ENCODE results near the gene TLR10. TPM values are rescaled to one million over a fixed set of nuclear protein-coding genes. Genes with fewer than 3 reads are reported as not detected.

Gene TLR10
- total and polyA plus RNA-seq, 2 experiments from 2014 or later, result 0.14 TPM; not detected in 1

- TF ChIP-seq ZNF462 (CRISPR knock-in tag; IDR thresholded peaks at IDR 0.05) (no peak), ETS1 (IDR thresholded peaks at IDR 0.05) (no peak), JUNB (IDR thresholded peaks at IDR 0.05; ENCODE audit: unreplicated experiment) (no peak), NANOG (IDR thresholded peaks at IDR 0.05; ENCODE audit: borderline replicate concordance) (no peak), REST (IDR thresholded peaks at IDR 0.05; ENCODE audit: unreplicated experiment) (no peak), ZNF114 (CRISPR knock-in tag; IDR thresholded peaks at IDR 0.05) (no peak), CREB1 (CRISPR knock-in tag; IDR thresholded peaks at IDR 0.05; ENCODE audit: low read depth) (no peak), EZH2 (IDR thresholded peaks at IDR 0.05; ENCODE audit: low read depth, unreplicated experiment) (no peak), EZH2phosphoT487 (IDR thresholded peaks at IDR 0.05; ENCODE audit: unreplicated experiment) (no peak), STAT1 (IDR thresholded peaks at IDR 0.05; ENCODE audit: unreplicated experiment) (no peak)
These were observed 23.0 kb downstream of the TLR10 start (continued) for GRCh38 chr4:38759790-38760122.
